Endometrial microvascular endothelial cells (primary cell): Measurements from ENCODE around the gene IL15. TPM values are rescaled to one million over a fixed set of nuclear protein-coding genes. Genes with fewer than 3 reads are reported as not detected.
"Not testable (repeated sequence)": the region's sequence is repeated elsewhere in the genome, so short reads cannot be mapped to it uniquely, and the experiment has no call there.

Experiments
- in situ Hi-C: cut with HindIII; loops from 2 replicates; pipeline ENCODE4 v1.10.0; 2017; ENCODE audit warnings: low sequenced_read_pairs, low pct_unique_long_range_greater_than_20kb; ENCODE audit errors: inconsistent ontology term
- total RNA-seq: library from RNA; depleted of rRNA; stranded (reverse); fragments of >200 nt; gene quantifications from one replicate; pipeline ENCODE4 v1.2.3, GENCODE V29; 2015; ENCODE audit errors: inconsistent ontology term

IL15 gene
- total RNA-seq = 5.6 TPM

GRCh38 chr4:141636082-141636770 is at the start of gene IL15:
Gene IL15, plus strand, starts transcription at chr4:141636583. Its CDS starts 82,882 bp downstream, at chr4:141719465.
- in situ Hi-C loops = no loop called here

DNA sequence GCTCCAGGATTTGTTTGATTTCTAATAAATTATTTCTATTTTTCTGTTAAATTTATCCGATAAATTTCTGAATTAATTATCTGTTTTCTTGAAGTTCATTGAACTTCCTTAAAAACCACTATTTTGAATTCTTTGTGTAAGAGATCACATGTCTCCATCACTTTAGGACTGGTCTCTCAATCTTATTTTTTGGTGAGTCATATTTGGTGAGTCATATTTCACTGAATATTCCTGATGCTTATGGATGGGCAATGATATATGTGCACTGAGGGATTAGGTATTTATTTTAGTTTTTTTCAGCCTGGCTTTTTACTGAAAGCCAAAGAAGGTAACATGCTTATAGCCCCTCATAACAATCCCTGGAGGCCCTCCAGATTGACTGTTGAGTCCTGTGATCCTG is 48.5 kb upstream of the IL15 start:
- in situ Hi-C loops = no loop called here

GRCh38 chr4:141595531-141595930 is 40.9 kb upstream of the IL15 start:
- in situ Hi-C loops = no loop called here

DNA sequence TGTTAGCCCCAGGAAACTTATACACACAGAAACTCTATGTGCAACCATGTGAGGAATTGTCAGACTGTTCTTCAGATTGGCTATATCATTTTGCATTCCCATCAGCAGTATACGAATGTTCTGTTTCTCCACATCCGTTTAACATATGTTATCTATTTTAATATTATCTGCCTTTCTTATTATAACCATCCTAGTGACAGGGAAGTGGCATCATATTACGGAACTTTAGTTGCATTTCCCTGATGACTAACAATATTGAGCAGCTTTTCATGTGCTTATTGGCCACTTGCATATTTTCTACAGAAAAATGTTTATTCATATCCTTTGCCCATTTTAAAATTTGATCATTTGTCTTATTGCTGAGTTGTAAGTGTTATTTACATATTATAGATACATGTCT is 36.5 kb upstream of the IL15 start:
- in situ Hi-C loops = no loop called here

DNA sequence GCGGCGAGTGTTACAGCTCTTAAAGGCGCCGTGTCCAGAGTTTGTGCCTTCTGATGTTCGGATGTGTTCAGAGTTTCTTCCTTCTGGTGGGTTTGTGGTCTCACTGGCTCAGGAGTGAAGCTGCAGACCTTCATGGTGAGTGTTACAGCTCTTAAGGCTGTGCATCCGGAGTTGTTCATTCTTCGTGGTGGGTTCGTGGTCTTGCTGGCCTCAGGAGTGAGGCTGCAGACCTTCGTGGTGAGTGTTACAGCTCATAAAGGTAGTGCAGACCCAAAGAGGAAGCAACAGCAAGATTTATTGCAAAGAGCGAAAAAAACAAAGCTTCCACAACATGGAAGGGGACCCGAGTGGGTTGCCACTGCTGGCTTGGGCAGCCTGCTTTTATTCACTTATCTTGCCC is 31.7 kb upstream of the IL15 start:
- in situ Hi-C loops = not testable (repeated sequence)

DNA sequence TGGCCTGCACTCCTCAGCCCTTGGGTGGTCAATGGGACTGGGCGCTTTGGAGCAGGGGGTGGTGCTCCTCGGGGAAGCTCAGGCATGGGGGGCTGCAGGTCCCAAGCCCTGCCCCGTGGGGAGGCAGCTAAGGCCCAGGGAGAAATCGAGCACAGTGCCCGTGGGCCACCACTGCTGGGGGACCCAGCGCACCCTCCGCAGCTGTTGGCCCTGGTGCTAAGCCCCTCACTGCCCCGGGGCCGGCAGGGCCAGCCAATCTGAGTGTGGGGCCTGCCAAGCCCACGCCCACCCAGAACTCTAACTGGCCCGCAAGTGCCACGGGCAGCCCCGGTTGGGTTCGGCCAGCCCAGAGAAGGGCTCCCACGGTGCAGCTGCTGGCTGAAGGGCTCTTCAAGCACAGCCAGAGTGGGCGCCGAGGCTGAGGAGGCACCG is 30.9 kb upstream of the IL15 start:
- in situ Hi-C loops = no loop called here

- in situ Hi-C loops = no loop called here
These were observed 27.1 kb upstream of the IL15 start for GRCh38 chr4:141609243-141609642.

DNA sequence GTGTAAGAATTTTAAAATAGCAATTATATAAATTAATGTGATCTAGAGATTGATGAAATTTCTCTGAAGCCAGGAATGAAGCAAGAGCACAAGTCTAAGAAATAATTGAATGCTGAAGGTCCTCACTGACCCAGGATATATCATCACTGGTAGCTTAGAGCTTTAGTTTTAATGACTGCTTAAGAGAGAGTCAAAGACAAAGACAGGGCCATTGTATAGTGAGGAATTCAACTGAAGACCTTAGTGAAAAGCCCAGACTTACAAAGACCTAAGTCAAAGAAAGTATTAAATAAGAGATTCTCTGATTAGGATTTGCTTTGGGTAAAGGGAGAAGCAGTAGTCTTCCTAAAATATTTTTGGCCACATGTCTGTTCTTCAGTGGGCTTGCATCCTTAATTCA is 26.0 kb upstream of the IL15 start:
- in situ Hi-C loops = no loop called here

DNA sequence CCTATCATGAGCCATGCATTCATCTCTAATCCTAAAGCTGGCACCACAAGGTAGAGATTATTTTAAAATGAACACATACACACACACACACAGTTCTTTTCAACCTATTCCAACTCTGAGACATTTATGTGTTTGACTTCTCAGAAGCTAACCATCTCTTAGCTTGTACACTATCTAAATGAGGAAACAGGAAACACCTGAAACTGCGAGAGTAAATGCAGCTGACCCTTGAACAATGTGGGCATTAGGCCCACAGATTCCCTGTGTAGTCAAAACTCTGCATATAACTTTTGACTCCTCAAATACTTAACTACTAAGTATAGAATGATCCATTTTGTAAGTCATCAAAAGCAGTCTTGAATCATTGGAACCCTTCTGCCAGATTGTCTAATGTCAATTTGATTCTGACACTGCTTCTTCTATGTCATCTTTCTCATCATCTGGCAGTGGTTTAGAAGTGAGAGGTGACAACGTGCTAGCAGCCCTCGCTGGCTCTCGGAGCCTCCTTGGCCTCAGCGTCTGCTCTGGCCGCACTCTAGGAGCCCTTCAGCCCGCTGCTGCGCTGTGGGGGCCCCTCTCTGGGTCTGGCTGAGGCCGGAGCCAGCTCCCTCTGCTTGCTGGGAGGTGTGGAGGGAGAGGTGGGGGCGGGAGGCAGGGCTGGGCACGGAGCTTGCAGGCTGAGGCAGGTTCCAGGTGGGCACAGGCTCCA is 21.4 kb upstream of the IL15 start:
- in situ Hi-C loops = no loop called here

DNA sequence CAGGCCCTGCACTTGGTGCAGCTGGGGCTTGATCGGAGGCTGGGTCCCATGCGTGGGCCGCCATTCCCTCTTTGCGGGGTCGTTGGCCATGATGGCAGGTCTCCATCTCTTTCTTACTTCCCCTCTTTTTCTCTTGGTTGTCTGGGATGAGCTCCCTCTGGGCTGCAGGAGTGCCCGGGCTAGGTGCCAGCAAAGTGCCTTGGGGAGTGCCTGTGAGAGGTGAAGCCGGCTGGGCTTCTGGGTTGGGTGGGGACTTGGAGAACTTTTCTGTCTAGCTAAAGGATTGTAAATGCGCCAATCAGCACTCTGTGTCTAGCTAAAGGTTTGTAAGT is 20.8 kb upstream of the IL15 start:
- in situ Hi-C loops = not testable (repeated sequence)

DNA sequence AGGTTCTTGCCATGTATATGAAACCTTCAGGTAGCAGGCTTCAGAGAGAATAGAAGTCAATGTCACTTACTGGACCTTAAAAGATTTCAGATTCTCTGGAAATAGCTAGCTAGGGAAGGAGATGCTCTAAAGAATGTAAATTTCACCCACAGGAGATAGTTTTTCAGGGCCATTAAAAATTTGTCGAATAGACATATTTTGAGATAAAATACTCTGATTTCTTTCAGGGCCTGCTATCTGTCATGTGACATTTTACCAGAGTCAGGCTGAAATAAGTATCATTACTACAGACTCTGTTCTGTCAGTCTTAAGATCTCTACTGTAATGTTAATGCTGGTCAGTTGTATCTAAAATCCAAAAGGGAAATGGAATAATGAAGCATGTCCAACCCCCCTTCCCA is 15.7 kb upstream of the IL15 start:
- in situ Hi-C loops = no loop called here

GRCh38 chr4:141625023-141625422 is 11.4 kb upstream of the IL15 start:
- in situ Hi-C loops = no loop called here

DNA sequence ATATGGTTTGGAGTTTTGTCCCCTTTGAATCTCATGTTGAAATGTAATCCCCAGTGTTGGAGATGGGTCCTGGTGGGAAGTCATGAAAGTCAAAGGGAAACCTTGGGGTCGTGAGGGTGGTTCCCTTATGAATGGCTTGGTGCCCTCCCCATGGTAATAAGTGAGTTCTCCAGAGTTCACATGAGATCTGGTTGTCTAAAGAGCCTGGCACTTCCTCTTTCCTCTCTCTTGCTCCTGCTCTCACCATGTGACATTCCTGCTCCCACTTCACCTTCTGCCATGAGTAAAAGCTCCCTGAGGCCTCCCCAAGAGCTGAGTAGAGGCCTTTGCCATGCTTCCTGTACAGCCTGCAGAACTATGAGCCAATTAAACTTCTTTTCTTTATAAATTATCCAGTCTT is 5.5 kb upstream of the IL15 start:
- in situ Hi-C loops = no loop called here

- in situ Hi-C loops = no loop called here
These were observed 674 bp upstream of the IL15 start for GRCh38 chr4:141635736-141636081.

GRCh38 chr4:141636771-141637460 is 533 bp downstream of the IL15 start:
- in situ Hi-C loops = no loop called here

GRCh38 chr4:141637565-141637964 is 1.2 kb downstream of the IL15 start:
- in situ Hi-C loops = no loop called here

- in situ Hi-C loops = no loop called here
These were observed 1.8 kb downstream of the IL15 start for GRCh38 chr4:141638230-141638629.

DNA sequence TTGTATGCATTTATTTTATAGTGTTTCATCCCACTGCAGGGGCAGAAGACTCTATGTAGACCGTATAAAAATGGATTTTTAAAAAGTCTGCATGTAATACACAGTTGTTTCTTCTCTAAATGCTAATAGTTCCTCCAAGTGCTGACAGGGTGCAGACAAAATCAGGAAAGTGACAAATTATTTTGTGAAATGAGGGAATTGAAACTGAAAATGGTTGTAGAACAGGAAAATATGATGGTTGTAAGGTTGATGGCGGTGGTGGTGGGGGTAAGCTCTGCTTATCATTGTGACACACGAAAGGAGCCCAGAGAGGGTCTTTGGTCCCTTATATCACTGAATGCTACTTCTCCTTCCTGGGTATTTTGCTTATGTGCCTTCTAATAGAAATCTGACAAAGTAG is 4.3 kb downstream of the IL15 start:
- in situ Hi-C loops = no loop called here

- in situ Hi-C loops = no loop called here
These were observed 5.7 kb downstream of the IL15 start for GRCh38 chr4:141642063-141642462.

DNA sequence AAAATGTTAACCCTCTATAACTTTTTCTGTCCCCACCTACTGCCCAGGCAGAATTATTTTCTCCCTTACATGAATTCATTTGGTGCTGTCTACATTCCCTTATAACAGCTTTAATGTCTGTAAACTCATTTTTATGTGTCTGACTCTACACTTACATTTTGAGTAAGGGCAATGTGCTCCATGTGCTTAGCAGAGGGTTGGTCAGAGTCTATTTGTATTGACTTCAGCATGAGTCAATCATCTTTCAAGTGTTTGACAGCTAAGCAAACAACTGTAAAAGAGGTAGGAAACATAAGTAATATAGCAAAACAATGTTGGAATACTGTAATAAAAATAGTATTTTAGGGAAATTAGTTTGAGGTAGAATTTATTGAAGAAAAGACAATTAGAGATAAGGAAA is 6.3 kb downstream of the IL15 start:
- in situ Hi-C loops = no loop called here
